Nephron (organoid): Measurements from ENCODE around the gene MMADHC.

Experiments used
- H3K27ac Mint-ChIP-seq, 3 experiments: 2 replicates each; pipeline ENCODE4 v1.8.0; 2020; ENCODE audit warnings: mixed read lengths in 3 of 3, mild to moderate bottlenecking in 2 of 3, moderate library complexity in 1 of 3
- H3K27me3 Mint-ChIP-seq: 2 replicates; pipeline ENCODE4 v1.8.0; 2021; ENCODE audit warnings: low read depth, mild to moderate bottlenecking, moderate library complexity, mixed read lengths
- H3K36me3 Mint-ChIP-seq: 2 replicates; pipeline ENCODE4 v1.8.0; 2020; ENCODE audit warnings: low read depth, mixed read lengths
- H3K4me1 Mint-ChIP-seq: 2 replicates; pipeline ENCODE4 v1.8.0; 2020; ENCODE audit warnings: mixed read lengths
- H3K4me3 Mint-ChIP-seq, 3 experiments: 2 replicates each; pipeline ENCODE4 v1.8.0; 2020; ENCODE audit warnings: mild to moderate bottlenecking in 3 of 3, mixed read lengths in 3 of 3, moderate library complexity in 2 of 3
- H3K9me3 Mint-ChIP-seq: 2 replicates; pipeline ENCODE4 v1.8.0; 2020; ENCODE audit warnings: mixed read lengths
- TF ChIP-seq, protein P1 (sequence below), 3 experiments: fragments of 200-600 bp; sonication (generic); IDR thresholded peaks; one replicate each; pipeline ENCODE4 v1.5.0; 2021; ENCODE audit warnings: antibody characterized with exemption in 3 of 3; ENCODE audit not compliant: unreplicated experiment in 3 of 3

The MMADHC gene

DNA sequence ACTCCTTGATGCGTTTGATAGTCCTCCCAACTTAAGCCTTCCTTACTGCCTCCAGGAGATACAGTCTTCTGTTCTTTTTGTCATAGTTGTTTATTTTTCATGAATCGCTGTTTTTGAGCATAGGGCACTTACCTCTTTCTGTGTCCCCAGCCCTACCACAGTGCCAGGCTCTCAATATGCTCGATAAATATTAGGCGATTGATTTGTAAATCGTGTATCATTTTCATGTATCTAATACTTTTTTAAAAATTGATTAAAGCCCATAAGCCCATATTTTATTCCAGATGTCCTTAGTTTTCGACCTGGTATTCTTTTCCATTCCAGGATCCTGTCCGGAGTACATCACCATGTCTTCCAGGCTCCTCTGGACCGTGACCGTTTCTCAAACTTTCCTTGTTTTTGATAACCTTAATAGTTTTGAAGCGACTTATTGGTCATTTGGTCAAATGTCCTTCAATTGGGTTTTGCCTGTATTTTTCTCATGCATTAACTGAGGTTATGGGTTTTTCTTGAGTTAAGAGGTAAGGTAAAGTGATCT lies 444 bp upstream of the MMADHC start:
- Mint-ChIP-seq H3K27me3 (peaks cover 3% of the 10 kb centered on the region), H3K4me1 (peaks cover 27% of the 10 kb centered on the region), H3K27ac (peak overlapping the region; percentile 98 to 100 (median 100)), H3K36me3 (peaks cover 18% of the 10 kb centered on the region), H3K4me3 (peak overlapping the region; percentile 95 to 97 (median 96)), H3K9me3 (no peaks in the 10 kb centered on the region)
- TF ChIP-seq, protein P1, sequence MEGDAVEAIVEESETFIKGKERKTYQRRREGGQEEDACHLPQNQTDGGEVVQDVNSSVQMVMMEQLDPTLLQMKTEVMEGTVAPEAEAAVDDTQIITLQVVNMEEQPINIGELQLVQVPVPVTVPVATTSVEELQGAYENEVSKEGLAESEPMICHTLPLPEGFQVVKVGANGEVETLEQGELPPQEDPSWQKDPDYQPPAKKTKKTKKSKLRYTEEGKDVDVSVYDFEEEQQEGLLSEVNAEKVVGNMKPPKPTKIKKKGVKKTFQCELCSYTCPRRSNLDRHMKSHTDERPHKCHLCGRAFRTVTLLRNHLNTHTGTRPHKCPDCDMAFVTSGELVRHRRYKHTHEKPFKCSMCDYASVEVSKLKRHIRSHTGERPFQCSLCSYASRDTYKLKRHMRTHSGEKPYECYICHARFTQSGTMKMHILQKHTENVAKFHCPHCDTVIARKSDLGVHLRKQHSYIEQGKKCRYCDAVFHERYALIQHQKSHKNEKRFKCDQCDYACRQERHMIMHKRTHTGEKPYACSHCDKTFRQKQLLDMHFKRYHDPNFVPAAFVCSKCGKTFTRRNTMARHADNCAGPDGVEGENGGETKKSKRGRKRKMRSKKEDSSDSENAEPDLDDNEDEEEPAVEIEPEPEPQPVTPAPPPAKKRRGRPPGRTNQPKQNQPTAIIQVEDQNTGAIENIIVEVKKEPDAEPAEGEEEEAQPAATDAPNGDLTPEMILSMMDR (IDR thresholded peaks at IDR 0.05; ENCODE audit: unreplicated experiment in 3 of 3), result no peak

DNA sequence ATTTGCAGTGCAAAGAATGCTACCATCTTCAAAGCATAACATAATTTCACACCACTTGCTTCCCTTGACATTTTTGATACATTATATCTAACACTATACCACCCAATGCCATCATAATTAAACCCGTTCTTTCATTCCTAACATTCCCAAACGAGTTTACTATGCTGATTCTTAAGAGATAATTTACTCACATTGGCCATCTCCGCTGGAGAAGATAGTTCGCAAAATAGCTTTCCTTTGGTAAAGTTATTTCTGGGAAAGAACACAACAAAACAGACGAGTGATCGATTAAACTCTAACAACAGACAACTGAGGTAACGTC lies 716 bp downstream of the MMADHC start:
- H3K4me1 Mint-ChIP-seq, result peaks cover 33% of the 10 kb centered on the region
- H3K9me3 Mint-ChIP-seq, result no peaks in the 10 kb centered on the region
- TF ChIP-seq, protein P1 (IDR thresholded peaks at IDR 0.05; ENCODE audit: unreplicated experiment in 3 of 3), result no peak
- peaks cover 28% of the 10 kb centered on the region for H3K36me3 Mint-ChIP-seq
- peak overlapping the region; percentile 98 to 100 (median 100) for H3K27ac Mint-ChIP-seq
- H3K27me3 Mint-ChIP-seq, result peaks cover 1% of the 10 kb centered on the region
- peak overlapping the region; percentile 95 to 97 (median 96) for H3K4me3 Mint-ChIP-seq

DNA sequence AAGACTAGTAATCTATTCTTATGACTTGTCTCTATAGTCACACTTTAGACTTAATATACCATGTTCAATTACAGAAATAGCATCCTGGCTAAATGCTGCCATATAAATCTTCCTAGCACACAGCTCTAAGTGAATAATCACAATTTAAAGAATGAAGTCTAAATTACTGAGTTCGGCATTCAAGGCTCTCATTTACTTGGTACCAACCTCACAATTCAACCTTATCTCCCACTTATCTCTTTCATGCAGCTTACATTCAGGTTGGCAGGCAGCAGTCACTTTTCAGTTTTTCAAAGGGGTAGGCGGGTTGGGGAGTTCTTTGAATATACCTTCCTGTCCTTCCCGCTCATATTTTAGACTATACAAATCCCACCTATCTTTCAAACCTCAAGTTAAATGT lies 1.5 kb downstream of the MMADHC start:
- H3K4me3 Mint-ChIP-seq, result peak overlapping the region; percentile 95 to 97 (median 96)
- no peaks in the 10 kb centered on the region for H3K27me3 Mint-ChIP-seq
- no peaks in the 10 kb centered on the region for H3K9me3 Mint-ChIP-seq
- peak overlapping the region; percentile 60 to 100 (median 100) for H3K27ac Mint-ChIP-seq
- TF ChIP-seq, protein P1 (IDR thresholded peaks at IDR 0.05; ENCODE audit: unreplicated experiment in 3 of 3), result no peak
- H3K4me1 Mint-ChIP-seq, result peaks cover 33% of the 10 kb centered on the region
- peaks cover 34% of the 10 kb centered on the region for H3K36me3 Mint-ChIP-seq

DNA sequence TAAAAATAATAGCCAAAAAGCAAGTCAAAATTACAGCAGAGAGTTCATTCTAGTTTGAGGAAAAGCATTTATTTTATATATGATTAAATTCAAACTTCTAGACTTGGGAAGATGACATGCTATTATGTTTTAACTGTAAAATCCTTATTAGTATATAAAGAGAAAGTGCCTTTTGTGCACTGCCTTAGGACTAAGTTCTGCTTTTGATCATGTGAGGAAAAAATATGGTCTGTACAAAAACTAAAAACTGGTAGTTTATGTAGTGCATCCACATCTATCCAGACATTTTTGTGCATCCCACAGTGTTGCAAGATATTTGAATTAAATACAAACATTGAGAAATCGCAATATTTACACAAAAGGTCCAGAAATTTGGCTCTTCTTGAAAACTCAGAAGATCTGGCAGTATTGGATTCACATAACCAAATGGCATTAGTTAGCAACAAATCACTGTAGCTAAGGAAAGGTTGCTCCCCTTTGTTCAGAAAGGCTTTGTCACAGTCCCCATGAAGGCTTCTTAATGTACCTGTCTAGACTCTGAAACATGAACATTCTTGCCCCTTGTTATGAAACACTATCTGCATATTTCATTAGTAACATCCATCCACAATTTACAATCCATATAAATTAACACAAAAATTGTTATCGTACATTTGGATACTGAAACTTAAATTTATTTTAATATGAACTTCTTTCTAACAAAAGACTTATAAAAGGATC lies 2.2 kb downstream of the MMADHC start:
- peak overlapping the region; percentile 60 to 100 (median 100) for H3K27ac Mint-ChIP-seq
- no peaks in the 10 kb centered on the region for H3K27me3 Mint-ChIP-seq
- TF ChIP-seq, protein P1 (IDR thresholded peaks at IDR 0.05; ENCODE audit: unreplicated experiment in 3 of 3), result no peak
- H3K4me1 Mint-ChIP-seq, result peaks cover 38% of the 10 kb centered on the region
- H3K9me3 Mint-ChIP-seq, result no peaks in the 10 kb centered on the region
- peak overlapping the region; percentile 95 to 97 (median 96) for H3K4me3 Mint-ChIP-seq
- H3K36me3 Mint-ChIP-seq, result peaks cover 41% of the 10 kb centered on the region

DNA sequence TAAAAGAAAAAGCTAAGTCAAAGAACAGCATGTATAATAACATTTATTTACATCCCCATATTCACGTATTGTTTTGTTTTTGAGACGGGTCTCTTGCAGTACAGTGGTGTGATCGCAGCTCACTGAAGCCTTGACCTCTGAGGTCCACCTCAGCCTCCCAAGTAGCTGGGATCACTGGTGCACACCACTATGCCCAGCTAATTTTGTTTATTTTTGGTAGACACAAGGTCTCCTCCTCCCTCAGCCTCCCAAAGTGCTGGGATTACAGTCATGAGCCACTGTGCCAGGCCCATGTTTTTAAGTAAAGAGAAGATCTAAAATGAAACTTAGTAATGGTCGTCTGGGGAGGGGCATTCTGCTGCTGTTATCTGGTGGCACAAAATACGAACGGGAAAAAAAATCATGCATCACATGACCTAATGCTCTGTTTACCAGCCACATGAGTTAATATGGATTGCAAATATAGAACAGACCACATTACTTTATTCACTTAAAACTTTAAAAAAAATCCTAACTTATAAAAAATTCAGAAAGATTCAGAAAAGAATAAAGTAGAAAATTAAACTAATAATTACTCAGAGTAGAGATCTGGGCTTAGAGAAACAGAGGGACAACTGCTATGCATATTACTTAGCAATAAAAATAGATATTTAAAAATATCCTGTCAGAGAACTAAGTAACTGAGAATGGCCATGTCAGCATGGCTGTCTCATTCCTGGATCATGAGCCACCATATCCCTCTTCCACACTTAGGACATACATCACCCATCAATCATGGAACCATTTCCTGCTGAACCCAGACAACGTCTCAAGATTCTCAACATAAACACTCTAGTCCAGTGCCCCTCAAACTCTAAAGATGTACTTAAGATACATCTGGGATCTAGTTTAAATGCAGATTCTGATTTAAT lies 7.3 kb downstream of the MMADHC start:
- Mint-ChIP-seq H3K27me3 (no peaks in the 10 kb centered on the region), H3K9me3 (no peaks in the 10 kb centered on the region), H3K4me3 (peak overlapping the region in 1 of 3 experiments; percentile 12), H3K36me3 (peaks cover 76% of the 10 kb centered on the region), H3K4me1 (peaks cover 39% of the 10 kb centered on the region), H3K27ac (peak overlapping the region in 1 of 3 experiments; percentile 14)
- TF ChIP-seq, protein P1 (IDR thresholded peaks at IDR 0.05; ENCODE audit: unreplicated experiment in 3 of 3), result no peak
